Stimulated activated CD8-positive, alpha-beta memory T cell treated with anti-CD3 and anti-CD28 coated beads, Interleukin-2, amount 100 ng/mL, for 48 hours (primary cell): ENCODE measurements around the gene JMJD1C.
"Not testable (repeated sequence)": the region's sequence is repeated elsewhere in the genome, so short reads cannot be mapped to it uniquely, and the experiment has no call there.

Experiments
- DNase-seq, 2 donors: peaks; one replicate each; pipeline ENCODE4 v3.0.0-alpha.2; 2020; ENCODE audit warnings: low read depth in 2 of 2

Gene JMJD1C

DNA sequence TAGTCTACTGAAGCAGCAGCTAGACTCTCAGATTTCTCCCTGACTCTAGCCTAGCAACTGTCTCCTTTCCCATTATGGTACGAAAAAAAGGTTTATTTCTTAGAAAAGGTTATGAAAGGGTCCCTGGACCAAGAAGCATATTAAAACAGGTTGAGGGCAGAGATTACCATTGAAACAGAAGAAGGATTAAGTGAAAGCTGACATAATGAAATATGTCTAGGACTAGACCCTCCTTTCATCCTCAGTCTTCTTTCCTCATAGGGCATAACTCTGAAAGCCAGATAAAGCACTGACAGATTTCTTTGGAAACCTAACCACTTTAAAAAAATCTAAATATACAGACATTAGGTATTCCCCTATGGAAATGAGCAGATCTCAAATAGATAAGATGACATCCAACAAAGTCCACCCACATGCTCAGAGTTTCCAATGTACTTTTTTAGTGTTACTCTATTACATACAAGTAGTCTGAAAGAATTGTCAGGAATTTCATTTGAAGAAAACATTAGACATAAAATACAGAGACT is 58.6 kb downstream of the JMJD1C start:
- no peak for DNase-seq

- no peak for DNase-seq
These were observed 69.5 kb downstream of the JMJD1C start for GRCh38 chr10:63396133-63396761.

GRCh38 chr10:63393050-63393449 is 72.7 kb downstream of the JMJD1C start:
- no peak for DNase-seq

DNA sequence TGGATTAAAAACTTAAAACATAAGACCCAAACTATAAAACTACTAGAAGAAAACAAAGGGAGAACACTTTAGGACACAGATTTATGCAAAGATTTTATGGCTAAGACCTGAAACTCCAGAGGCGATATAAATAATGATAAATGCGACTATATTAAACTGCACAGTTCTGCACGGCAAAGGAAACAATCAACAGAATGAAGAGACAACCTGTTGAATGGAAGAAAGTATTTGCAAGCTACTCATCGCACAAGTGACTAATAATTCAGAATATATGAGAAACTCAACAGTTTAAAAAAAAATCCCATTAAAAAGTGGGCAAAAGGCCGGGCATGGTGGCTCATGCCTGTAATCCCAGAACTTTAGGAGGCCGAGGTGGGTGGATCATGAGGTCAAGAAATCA is 73.6 kb downstream of the JMJD1C start:
- no peak for DNase-seq

DNA sequence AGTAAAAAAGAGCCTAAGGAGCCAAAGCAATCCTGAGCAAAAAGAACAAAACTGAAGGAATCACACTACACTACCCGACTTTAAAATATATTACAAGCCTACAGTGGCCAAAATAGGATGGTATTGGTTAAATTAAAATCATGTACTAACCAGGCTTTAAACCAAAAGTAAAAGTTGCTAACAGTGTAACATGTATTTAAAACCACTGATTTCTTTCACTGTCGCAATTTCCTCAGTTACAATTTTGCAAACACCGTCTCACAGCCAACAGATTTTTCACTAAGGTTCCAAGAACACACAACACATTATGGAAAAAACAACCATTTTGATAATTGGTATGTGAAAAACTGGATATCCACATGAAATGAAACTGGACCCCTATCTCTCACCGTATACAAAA is 74.0 kb downstream of the JMJD1C start:
- DNase-seq = no peak

DNA sequence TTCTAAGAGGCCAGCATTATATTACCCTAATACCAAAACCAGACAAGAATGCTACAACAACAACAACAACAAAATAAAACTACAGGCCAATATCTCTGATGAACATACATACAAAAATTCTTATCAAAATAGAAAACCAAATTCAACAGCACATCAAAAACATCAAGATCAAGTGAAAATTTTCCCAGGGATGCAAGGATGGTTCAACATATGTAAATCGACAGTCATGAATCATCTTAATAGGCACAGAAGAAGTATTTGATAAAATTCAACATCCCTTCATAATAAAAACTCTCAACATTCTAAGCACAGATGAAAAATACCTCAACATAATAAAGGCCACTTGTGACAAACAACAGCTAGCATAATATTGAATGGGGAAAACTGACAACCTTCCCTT is 75.3 kb downstream of the JMJD1C start:
- DNase-seq = no peak

DNA sequence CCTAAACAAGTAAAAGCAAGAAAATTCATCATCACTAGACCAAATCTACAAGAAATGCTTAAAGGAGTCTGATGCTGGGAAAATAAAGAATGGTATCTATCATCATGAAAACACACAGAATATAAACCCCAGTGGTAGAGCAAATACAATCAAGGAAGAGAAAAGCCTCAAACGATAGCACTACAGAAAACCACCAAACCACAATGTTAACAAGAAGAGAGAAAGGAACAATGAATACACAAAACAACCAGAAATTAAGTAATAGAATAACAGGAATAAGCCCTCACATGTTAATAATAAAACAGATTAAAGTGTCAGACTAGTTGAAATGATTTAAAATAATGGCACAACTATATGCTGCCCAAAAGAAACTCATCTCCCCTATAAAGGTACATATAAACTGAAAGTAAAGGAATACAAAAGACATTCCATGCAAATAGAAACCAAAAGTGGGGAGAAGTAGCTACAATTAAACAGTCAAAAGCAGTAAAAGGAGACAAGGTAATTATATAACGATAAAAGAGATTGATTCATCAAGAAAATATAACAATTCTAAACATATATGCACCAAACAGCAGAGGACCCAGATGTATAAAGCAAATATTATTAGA is 77.3 kb downstream of the JMJD1C start:
- DNase-seq = no peak

- no peak for DNase-seq
These were observed 80.5 kb downstream of the JMJD1C start for GRCh38 chr10:63385254-63385653.

GRCh38 chr10:63384675-63385074 is 81.1 kb downstream of the JMJD1C start:
- no peak for DNase-seq

DNA sequence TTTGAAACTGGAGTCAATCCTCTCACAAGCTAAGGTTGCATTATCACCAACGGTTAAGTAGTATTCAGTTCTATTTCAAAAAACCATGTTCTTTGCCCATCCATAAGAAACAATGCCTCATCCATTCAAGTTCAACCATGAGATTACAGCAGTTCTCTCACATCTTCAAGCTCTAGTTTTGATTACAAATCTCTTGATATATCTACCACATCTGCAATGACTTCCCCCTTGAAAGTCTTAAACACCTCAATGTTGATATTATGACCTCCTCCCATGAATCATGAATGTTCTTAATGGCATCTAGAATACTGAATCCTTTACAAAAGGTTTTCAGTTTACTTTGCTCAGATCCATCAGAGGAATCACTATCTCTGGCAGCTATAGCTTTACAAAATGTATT is 81.8 kb downstream of the JMJD1C start:
- no peak for DNase-seq

GRCh38 chr10:63383141-63383540 is 82.6 kb downstream of the JMJD1C start:
- DNase-seq = no peak

GRCh38 chr10:63382066-63382465 is 83.7 kb downstream of the JMJD1C start:
- no peak for DNase-seq

DNA sequence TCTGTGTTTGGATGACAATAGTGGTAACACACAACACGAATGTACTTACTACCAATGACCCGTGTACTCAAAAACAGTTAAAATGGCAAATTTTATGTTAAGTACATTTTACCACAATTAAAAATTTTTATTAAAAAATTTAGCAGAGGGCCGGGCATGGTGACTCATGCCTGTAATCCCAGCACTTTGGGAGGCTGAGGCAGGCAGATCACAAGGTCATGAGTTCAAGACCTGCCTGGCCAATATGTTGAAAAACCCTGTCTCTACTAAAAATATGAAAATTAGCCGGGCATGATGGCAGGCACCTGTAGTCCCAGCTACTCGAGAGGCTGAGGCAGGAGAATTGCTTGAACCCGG is 88.5 kb downstream of the JMJD1C start:
- DNase-seq = not testable (repeated sequence)

- no peak for DNase-seq
These were observed 89.0 kb downstream of the JMJD1C start for GRCh38 chr10:63376560-63377304.

- DNase-seq = no peak
These were observed 89.9 kb downstream of the JMJD1C start for GRCh38 chr10:63375859-63376258.

GRCh38 chr10:63375458-63375857 is 90.3 kb downstream of the JMJD1C start:
- no peak for DNase-seq

- no peak for DNase-seq
These were observed 90.8 kb downstream of the JMJD1C start for GRCh38 chr10:63374991-63375390.

- DNase-seq = no peak
These were observed 92.6 kb downstream of the JMJD1C start for GRCh38 chr10:63373176-63373575.

DNA sequence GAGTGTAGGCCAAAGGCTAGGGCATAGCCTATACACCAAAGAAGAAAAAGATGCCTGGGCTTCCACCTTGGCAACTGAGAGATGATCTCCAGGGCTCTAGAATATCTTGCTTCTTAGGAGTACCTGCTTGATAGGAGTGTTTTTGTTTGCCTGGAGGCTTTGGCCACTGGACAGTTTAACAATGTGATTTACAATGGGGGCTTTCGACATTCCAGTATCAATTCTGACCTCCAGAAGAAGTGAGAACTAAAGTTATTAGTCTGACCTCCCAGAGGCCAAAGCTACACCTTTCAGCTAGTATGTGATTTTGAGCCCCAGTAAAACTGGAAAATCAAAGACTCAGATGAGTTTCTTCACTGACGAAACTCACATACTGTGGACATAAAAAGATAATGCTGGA is 96.1 kb downstream of the JMJD1C start:
- DNase-seq = no peak

DNA sequence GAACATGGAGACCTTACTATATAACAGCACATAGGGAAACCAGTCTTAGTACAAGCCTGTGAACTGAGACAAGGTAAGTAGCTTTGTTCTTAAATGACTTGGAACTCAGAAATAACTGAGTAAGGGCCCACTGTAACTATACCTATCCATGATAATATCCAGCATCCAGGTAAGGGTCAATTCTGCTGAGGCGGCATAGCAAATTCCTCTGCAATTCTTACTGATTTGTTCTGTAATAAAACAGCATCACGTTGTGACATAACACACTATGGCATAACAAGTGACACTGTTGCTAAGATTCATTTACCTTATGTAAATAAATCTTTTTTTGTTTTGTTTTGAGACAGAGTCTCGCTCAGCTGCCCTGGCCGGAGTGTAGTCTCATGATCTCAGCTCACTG is 97.4 kb downstream of the JMJD1C start:
- DNase-seq = no peak

DNA sequence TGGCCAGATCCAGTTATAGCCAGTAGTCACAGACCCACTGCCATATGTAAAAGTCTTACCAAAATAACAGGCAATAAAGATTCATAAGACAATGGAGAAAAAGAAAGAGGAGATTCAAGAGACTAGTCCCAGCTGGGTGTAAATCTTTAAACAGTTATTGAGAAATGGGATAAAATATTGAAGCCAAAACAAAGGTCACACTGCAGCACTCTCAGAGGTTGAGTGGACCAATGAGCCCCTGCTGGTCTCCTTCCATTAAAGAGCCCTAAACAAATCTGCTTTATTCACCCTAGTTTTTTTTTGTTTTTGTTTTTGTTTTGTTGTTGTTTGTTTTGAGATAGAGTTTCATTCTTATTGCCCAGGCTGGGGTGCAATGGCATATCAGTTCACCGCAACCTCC is 98.8 kb downstream of the JMJD1C start:
- no peak for DNase-seq

DNA sequence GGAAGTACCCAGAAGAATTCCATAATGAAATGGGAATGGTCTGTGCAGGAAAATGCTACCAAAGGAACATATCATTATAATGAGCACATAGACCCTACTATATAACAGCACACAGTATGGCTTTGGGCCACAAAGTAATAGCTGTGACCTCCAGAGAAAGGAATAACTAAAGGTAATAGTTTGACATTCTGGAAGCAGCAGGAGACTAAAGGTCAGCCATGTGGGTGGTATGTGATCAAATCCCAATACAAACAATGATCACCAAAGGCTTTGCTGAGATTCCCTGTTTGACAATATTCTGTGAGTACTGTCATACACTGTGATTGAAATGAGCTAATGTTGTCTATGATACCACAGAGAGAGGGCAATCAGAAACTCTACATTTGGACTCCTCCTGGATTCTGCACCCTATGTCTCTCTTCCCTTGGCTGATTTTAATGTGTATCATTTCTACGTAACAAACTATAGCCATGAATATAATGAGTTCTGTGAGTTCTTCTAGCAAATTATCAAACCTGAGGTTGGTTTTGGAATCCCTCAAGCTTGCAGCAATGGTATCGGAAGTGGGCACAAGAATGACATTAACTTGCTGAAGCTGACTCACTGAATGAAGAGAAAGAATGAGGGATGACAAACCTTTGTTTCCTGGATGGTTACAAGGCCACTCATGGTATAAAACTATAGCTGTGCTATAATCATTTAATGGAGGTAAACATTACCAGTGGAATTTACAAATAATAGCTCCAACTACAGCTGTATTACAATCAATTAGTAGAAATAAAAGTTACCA is 99.6 kb downstream of the JMJD1C start:
- no peak for DNase-seq
